Measurements from ENCODE around the gene SLC7A6OS.

GRCh38 chr16:68272507-68273209 lies 38.1 kb downstream of the SLC7A6OS start:
- TF ChIP-seq POLR2A (IDR thresholded peaks at IDR 0.05; ENCODE audit: low read length) (no peak), GATA1 (IDR thresholded peaks at IDR 0.05; ENCODE audit: low read depth, low read length) (no peak)
